Lung (tissue), 12 donors: ENCODE data around the gene PSMB10. TPM values are rescaled to one million over a fixed set of nuclear protein-coding genes. Genes with fewer than 3 reads are reported as not detected.
"Not testable (repeated sequence)": the region's sequence is repeated elsewhere in the genome, so short reads cannot be mapped to it uniquely, and the experiment has no call there.

Experiments
- ATAC-seq: fragments of 200-7000 bp; cut with Tn5 transposase; one replicate; pipeline ENCODE4 v1.9.1; 2020; ENCODE audit warnings: moderate number of reproducible peaks; ENCODE audit not compliant: insufficient read depth, low FRiP score
- DNase-seq, 3 donors: peaks; one replicate each; pipeline ENCODE4 v3.0.0-alpha.2; 2013 to 2017
- H3K27ac ChIP-seq, 2 donors: one replicate each; pipeline ENCODE4 v1.5.1; 2013; ENCODE audit warnings: mild to moderate bottlenecking in 2 of 2, moderate library complexity in 2 of 2, control low read depth in 1 of 2, inconsistent platforms in 1 of 2, low read depth in 1 of 2, low read length in 1 of 2
- H3K27me3 ChIP-seq, 3 donors: one replicate each; pipeline ENCODE4 v1.5.1; 2013; ENCODE audit warnings: low read length in 2 of 3; ENCODE audit not compliant: control insufficient read depth in 3 of 3, insufficient read depth in 3 of 3
- H3K36me3 ChIP-seq, 4 donors: one replicate each; pipeline ENCODE4 v1.5.1; 2013; ENCODE audit warnings: low read length in 4 of 4, mild to moderate bottlenecking in 1 of 4, moderate library complexity in 1 of 4; ENCODE audit not compliant: control insufficient read depth in 4 of 4, insufficient read depth in 4 of 4
- H3K4me1 ChIP-seq, 5 donors: one replicate each; pipeline ENCODE4 v1.5.1; 2013; ENCODE audit warnings: low read length in 5 of 5, mild to moderate bottlenecking in 2 of 5, moderate library complexity in 1 of 5; ENCODE audit not compliant: control insufficient read depth in 5 of 5, insufficient read depth in 5 of 5
- H3K4me3 ChIP-seq: one replicate; pipeline ENCODE4 v1.5.1; 2013; ENCODE audit warnings: mild to moderate bottlenecking, control low read depth, moderate library complexity
- H3K9ac ChIP-seq, 2 donors: one replicate each; pipeline ENCODE4 v1.5.1; 2013; ENCODE audit warnings: low read length in 2 of 2, control low read depth in 1 of 2; ENCODE audit not compliant: insufficient read depth in 1 of 2
- H3K9me3 ChIP-seq, 4 donors: one replicate each; pipeline ENCODE4 v1.5.1; 2013; ENCODE audit warnings: low read length in 3 of 4, mild to moderate bottlenecking in 1 of 4, moderate library complexity in 1 of 4; ENCODE audit not compliant: control insufficient read depth in 4 of 4, insufficient read depth in 3 of 4
- CTCF ChIP-seq: IDR thresholded peaks from 2 replicates; pipeline ENCODE4 v1.5.1; 2012; ENCODE audit warnings: mild to moderate bottlenecking; ENCODE audit errors: control extremely low read depth, extremely low read depth
- WGBS, 2 donors: extraction: QIAGEN DNeasy Blood & Tissue Kit; methylation state at CpG; one replicate each; pipeline ENCODE4 v1.1.7; 2013; 5-methylcytosine and 5-hydroxymethylcytosine counted together
- polyA plus RNA-seq, 2 donors: library from polyadenylated mRNA; stranded (reverse); fragments of 200-250 nt; gene quantifications; one replicate each; pipeline ENCODE4 v1.2.1, GENCODE V29; 2013
- total RNA-seq, 2 donors: library from RNA; depleted of rRNA in 1 of 2; stranded (reverse); fragments of >200 nt in 1 of 2; gene quantifications; one replicate each; pipeline ENCODE4 v1.2.1, GENCODE V29; 2014 to 2021
- donor health status: control.
- donor health status: control.
- donor health status: Bipolar disorder and iron deficiency.
- donor health status: healthy.
- donor health status: DM: yes; HTN: yes; CAD: no.

The PSMB10 gene
- total and polyA plus RNA-seq, 4 donors: 36.6 to 186 (median 112) TPM

DNA sequence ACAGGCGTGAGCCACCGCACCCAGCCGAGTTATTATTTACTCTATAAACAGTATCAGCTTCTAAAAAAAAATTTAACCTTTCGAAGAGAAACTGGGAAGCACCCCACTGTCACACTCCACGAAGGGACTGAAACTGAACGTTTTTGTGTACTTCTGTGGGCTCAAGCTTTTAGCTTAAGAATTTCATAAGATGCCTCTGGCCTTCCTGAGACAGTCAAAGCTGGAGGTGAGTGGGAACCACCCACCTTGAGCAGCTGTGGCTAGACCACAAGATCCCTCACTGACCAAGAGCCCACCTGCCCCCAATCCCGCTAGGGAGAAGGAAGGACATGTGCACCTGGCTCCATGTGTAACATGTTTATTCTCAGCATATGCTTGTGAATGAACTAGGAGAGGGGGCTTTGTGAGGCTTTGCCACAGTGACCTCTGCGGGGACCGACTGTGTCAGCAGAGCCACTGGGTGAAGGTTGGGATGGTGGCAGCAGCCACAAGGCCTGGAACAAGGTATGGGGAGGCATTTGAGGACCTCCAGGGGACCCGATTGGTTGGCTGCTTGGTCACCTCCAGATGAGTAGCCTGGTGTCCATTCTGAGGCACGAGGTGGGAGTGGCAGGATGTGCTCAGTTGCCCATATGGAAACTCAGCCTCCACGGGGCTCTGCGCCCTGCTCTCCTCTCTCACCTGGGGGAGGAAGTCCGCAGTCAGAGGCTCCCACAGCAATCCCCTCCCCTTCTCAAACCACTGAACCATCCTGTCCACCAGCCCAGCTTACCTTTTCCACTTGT is 38.9 kb upstream of the PSMB10 start:
- H3K36me3 ChIP-seq: no peaks in the 10 kb centered on the region
- DNase-seq (no peak), ATAC-seq (no peak)
- no peak overlapping the region for H3K4me3 ChIP-seq
- WGBS, 2 donors: 71 to 84% methylated on average over 14 of the region's 14 CpGs
- H3K4me1 ChIP-seq: no peaks in the 10 kb centered on the region
- no peak overlapping the region for H3K27ac ChIP-seq
- no peak overlapping the region for H3K9ac ChIP-seq
- no peaks in the 10 kb centered on the region for H3K27me3 ChIP-seq
- no peaks in the 10 kb centered on the region for H3K9me3 ChIP-seq
- no peak for TF ChIP-seq CTCF

GRCh38 chr16:67972285-67972684 is 35.6 kb upstream of the PSMB10 start:
- H3K4me3 ChIP-seq, DNase-seq, ATAC-seq, H3K27me3 ChIP-seq, H3K36me3 ChIP-seq, H3K9me3 ChIP-seq, H3K9ac ChIP-seq, H3K27ac ChIP-seq: not testable (repeated sequence)
- H3K4me1 ChIP-seq: peaks cover 0 to 12% (median under 1%) of the 10 kb centered on the region in 5 donors
- WGBS, 2 donors: 94 to 95% methylated on average over 7 of the region's 7 CpGs

- WGBS, 2 donors: 93 to 95% methylated on average over 9 of the region's 9 CpGs
- H3K36me3 ChIP-seq: peaks cover 0 to 6% (median 0%) of the 10 kb centered on the region in 4 donors
- H3K9me3 ChIP-seq: no peaks in the 10 kb centered on the region
- ATAC-seq (no peak), DNase-seq (no peak)
- H3K27me3 ChIP-seq: no peaks in the 10 kb centered on the region
- no peak for TF ChIP-seq CTCF
- no peak overlapping the region for H3K4me3 ChIP-seq
- no peak overlapping the region for H3K9ac ChIP-seq
- H3K4me1 ChIP-seq: peaks cover 0 to 24% (median 12%) of the 10 kb centered on the region in 5 donors
- H3K27ac ChIP-seq: no peak overlapping the region
These were observed 34.5 kb upstream of the PSMB10 start for GRCh38 chr16:67971111-67971510.

GRCh38 chr16:67969254-67970039 is 32.8 kb upstream of the PSMB10 start:
- Histone ChIP-seq H3K4me1 (peaks cover under 1 to 28% (median 14%) of the 10 kb centered on the region in 5 donors), H3K27me3 (no peaks in the 10 kb centered on the region), H3K36me3 (peaks cover 0 to 6% (median 2%) of the 10 kb centered on the region in 4 donors), H3K27ac (peak overlapping the region; percentile 93 to 95), H3K4me3 (peak overlapping the region; percentile 49), H3K9me3 (no peaks in the 10 kb centered on the region), H3K9ac (peak overlapping the region; percentile 63 to 69)
- WGBS, 2 donors: 44 to 45% methylated on average over 39 to 40 of the region's 40 CpGs
- DNase-seq (peak in 2 of 3 donors; percentile 56 to 59), ATAC-seq (no peak)
- no peak for TF ChIP-seq CTCF
